PFSK-1 (cell line): ENCODE data around the gene CCR7.

Source experiments
- POLR2AphosphoS5 ChIP-seq: IDR thresholded peaks from 2 replicates; pipeline ENCODE4 v1.6.1; 2012; ENCODE audit warnings: low read depth, mild to moderate bottlenecking, control low read depth, low read length, moderate library complexity
- REST ChIP-seq, 2 experiments: IDR thresholded peaks; 2 replicates each; pipeline versions ENCODE4 v1.6.1 to v1.8.0; 2011 to 2012; ENCODE audit warnings: low read depth in 2 of 2, low read length in 2 of 2, control low read depth in 1 of 2, inconsistent platforms in 1 of 2, mild to moderate bottlenecking in 1 of 2, moderate library complexity in 1 of 2; ENCODE audit not compliant: insufficient read depth in 1 of 2
- SIN3A ChIP-seq: IDR thresholded peaks from 2 replicates; pipeline ENCODE4 v1.6.1; 2012; ENCODE audit warnings: mild to moderate bottlenecking, low read length, moderate library complexity, borderline replicate concordance; ENCODE audit not compliant: insufficient read depth
- TAF1 ChIP-seq: IDR thresholded peaks from 2 replicates; pipeline ENCODE4 v1.6.1; 2012; ENCODE audit warnings: low read length, control low read depth, borderline replicate concordance; ENCODE audit not compliant: insufficient read depth

GRCh38 chr17:40530531-40530994 lies 34.7 kb downstream of the CCR7 start:
- TF ChIP-seq SIN3A (no peak), REST (IDR thresholded peaks at IDR 0.05; ENCODE audit: insufficient read depth in 1 of 2, low read depth in 2 of 2, low read length in 2 of 2) (no peak), TAF1 (no peak), POLR2AphosphoS5 (no peak)
